HG02798 (cell line): ENCODE measurements around the gene CCL1.

Source experiments
- ATAC-seq: cut with Tn5 transposase; IDR thresholded peaks from one replicate; pipeline ENCODE4 v1.9.1; 2021; ENCODE audit warnings: mild to moderate bottlenecking; ENCODE audit not compliant: unreplicated experiment, poor library complexity

The CCL1 gene

GRCh38 chr17:34384271-34384670 is 21.2 kb upstream of the CCL1 start:
- no peak for ATAC-seq

GRCh38 chr17:34383216-34383615 is 20.2 kb upstream of the CCL1 start:
- ATAC-seq, result no peak

GRCh38 chr17:34382621-34383124 is 19.6 kb upstream of the CCL1 start:
- no peak for ATAC-seq

GRCh38 chr17:34379868-34380267 is 16.8 kb upstream of the CCL1 start:
- no peak for ATAC-seq

- ATAC-seq, result peak; percentile 75
These were observed 15.7 kb upstream of the CCL1 start for GRCh38 chr17:34378664-34379101.

DNA sequence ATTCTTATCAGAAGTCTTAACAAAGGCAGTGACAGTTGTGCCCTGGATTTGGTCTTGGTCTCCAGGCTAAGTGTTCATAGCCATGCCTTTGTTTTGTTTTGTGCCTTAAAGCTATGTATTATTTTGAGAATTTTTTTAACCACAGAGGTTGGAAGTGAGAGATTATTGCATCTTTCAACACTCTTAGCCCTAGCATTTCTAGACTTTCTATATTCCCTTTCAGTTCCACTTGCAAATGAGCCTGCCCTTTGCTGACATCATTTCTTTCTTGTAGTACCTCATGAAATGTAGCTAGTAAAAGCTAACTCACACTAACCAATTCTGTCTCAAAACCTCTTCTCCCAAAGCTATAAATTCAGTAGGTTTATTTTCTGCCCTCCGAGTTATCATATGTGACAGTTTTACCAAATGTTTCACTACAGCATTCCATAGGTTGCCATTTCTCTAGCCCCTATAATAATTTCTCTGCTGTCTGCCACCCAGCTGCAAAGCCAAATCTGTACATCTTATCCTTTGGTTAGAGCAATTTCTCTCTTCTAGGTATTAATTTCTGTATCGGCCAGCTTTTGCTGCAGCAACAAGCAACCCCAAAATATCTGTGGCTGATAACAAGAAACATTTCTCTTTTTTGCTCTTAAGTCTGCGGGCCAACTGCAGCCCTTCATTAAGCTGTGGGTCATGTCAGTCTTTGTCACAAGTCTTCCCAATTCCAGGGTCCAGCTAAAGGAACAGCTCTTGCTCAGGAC is 14.2 kb upstream of the CCL1 start:
- ATAC-seq, result peak; percentile 40

GRCh38 chr17:34375426-34375997 is 12.5 kb upstream of the CCL1 start:
- ATAC-seq, result no peak

DNA sequence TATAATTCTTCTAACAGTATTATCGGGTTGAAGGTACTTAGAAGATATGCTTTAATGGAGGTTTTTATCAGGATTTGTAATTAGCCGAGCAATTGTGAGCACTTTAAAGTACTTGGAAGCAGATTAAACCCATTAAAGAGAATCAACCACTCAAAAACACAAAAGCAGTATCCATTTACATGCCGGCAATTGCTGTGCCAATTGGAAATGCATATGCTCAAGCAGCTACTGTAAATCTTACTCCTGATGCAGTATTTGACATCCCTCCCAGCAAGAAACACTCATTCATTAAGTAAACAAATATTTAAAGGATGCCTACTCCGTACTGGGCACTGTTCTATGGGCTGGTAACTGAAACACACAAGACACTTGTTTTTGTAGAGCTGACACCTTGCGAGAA is 11.4 kb upstream of the CCL1 start:
- no peak for ATAC-seq

DNA sequence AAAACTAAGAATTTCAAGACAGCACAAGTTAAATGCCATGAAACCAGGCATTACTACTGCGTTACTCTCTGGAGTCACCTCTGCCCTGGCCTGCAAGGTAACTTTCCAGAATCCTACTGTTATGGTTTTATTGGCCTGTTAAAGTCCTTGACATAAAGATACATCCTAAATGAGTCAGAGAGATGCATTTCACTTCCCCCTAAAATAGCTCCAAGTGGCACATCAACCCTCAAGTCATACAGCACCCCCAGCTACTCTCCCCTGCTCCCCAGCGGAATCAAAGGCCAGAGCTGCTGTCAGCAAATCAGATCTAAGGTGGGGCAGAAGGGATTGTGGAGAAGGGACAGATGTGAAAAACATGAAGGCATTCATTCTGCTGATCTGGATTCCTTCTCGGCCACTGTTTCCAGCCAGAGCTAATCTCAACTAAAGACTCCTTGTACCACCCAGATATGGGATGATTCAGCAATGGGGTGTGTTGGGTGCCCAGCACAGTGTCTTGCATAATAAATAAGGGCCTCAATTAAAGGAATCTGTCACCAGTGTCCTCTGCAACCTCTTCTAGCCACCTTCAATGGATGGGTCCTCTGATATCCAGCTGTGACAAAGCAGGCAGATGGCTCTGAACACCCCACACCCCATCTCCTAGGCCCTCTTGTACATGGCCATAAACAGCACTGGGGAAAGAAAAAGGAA is 8.5 kb upstream of the CCL1 start:
- ATAC-seq, result no peak

DNA sequence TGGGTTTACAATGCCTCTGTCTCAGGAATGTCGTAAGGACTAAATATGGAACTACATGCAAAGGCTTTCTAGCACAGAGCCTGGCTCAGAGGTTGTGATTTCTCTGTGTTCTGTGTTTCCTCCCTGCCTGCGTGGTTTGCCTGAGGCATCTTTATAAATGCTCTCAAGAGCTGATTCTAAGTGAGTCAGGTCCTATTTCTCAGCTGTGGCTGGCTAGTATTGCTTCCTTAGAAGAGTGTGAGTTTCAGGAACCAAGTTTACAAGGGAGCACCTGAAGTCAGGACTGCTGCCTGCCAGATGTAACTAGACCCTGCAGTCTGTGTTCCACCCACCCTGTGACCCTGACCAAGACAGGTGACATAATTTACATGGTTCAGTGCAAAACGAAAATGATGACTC is 8.0 kb upstream of the CCL1 start:
- peak; percentile 56 for ATAC-seq

GRCh38 chr17:34370376-34370996 is 7.5 kb upstream of the CCL1 start:
- ATAC-seq, result no peak

DNA sequence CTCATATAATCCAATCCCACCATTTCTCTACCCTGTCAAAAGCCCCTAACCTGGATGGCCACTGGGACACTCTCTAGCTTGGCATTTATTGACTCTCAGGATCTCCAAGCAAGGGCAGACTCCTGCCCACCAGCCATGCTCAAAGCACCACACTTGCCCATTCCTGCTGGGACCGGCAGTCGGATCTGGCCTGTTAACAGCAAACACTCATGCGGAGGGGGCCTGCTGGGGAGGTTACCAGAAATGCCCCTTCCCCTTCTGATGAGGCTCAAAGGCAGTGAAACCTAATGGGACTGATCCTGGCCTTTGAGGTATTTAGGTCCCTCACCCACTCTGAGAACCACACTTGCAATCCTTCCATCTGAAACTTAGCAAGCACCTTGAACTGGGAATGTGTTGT is 6.5 kb upstream of the CCL1 start:
- no peak for ATAC-seq

DNA sequence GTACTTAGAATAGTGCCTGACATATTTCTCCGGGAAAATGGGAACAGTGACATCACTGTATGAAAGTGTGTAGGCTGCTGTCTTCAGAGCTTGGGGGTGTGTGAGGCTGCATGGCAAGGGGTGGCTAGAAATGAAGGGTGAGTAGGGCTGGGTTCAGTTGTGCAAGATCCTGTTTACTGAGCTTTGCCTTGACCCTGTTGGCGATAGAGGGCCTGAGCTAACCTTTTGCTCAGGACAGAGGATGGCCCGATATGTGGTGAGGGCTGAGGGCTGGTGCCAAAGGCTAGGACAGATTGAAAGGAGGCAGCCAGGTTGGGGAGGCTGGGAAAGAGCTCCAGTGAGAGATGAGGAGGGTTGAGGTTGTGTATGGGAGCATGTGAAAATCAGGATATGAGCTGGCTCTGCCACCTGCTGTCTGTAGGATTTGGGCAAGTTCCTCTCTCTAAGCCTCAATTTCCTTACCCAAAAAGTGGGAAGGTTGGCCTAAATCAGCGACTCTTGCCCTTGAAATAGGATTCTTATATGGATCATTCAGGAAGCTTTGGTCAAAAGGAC is 6.0 kb upstream of the CCL1 start:
- ATAC-seq, result no peak

GRCh38 chr17:34368196-34368945 is 5.3 kb upstream of the CCL1 start:
- ATAC-seq, result no peak

DNA sequence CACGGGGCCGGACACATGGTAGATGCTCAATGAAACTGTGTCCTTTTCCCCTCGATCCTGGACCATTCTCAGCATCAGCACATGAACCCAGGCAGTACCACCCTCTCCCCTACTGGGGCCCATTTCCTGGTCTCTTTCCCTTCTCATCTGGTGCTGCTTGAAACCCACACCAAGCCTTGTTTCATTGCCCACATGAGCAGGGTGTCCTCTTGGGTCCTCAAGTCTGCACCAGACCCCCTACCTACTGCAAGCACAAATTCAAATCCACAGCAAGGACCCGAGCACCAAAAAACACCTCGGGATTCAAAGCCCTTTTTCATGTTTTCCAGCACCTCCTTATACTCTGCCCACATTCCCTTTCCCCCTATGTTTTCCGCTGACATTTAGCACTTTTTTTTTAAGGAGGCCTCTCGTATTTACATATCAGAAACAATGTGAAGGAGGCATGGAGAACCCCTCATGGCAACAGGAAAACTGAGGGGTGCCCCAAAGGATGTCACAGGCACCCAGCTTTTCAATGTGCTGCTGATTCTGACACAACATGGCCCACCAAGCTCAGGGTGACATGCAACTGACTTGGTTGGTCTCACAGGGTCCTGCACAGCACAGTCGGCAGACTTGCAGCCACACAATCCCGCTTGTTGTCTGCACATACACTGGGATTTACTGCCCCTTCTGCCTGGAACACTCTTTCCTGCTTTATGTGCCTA is 4.6 kb upstream of the CCL1 start:
- no peak for ATAC-seq

DNA sequence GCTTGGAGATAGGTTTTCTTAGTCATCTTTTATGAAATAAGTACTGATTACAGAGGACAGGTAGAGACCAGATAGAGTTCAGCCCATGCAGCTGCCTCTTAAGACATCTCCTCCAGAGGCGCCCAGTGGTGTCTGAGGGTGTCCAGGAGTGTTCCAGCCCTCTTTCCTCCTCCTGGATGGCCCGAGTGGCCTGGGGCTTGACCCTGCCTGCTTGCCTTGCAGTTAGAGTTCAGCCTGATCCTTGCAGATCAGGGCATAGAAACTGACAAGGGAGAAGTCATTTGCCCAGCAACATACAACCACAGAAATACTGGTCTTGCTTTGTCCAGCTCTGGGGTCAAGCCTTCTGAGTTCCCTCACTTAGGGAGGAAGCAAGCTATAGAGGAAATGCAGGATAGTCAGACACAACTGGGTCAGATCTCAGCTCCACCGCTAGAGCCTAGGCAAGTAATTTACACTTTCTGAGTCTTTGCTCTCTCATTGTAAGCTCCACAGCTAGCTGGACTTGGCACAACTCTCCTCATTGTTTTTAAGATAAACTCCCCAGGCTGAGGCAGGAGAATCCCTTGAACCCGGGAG is 3.6 kb upstream of the CCL1 start:
- ATAC-seq, result no peak

GRCh38 chr17:34366010-34366409 is 3.0 kb upstream of the CCL1 start:
- ATAC-seq, result no peak

DNA sequence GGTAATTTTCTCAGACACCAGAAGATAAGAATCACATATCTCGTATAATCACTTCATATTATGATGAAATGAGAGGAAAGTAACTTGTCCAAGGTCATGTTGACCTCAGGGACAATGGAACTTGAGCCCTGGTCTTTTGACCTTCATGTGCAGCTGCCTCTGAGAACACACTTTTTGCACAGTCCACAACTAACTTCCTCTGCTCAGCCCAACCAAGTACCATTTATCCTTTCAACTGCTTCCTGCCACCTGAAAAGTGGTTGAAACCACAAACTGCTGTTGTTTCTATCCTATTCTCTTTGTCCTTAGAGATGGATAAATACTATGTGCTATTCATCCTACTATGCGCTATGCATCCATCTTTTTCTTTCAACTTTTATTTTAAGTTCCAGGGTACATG is 2.3 kb upstream of the CCL1 start:
- ATAC-seq, result no peak

- no peak for ATAC-seq
These were observed 1.7 kb upstream of the CCL1 start for GRCh38 chr17:34364751-34365150.
